ENCODE data around the gene PNPLA1. TPM values are rescaled to one million over a fixed set of nuclear protein-coding genes. Genes with fewer than 3 reads are reported as not detected.

PNPLA1 gene
- total and polyA plus RNA-seq, 8 donors, result 0.38 to 2.2 (median 0.60) TPM; not detected in 4

DNA sequence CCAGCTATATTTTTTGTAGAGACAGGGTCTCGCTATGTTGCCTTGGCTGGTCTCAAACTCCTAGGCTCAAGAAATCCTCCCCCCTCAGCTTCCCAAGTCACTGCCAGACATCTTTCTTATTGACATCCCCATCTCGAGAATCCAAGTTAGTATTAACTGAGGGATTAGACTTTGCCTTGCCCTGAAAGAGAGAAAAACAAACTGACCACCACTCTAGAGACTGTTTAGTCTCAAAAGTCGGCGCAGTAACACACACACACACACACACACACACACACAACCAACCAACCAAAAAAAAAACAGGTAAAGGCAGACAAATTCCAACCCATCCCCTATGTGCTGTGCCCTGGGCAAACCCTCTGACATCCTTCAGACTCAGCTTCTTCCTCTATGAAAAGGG lies 27.2 kb upstream of the PNPLA1 start:
- peaks cover 0 to 12% (median 5%) of the 10 kb centered on the region in 4 donors for H3K4me1 ChIP-seq
- TF ChIP-seq EP300 (IDR thresholded peaks at IDR 0.05), result no peak
- TF ChIP-seq POLR2A (IDR thresholded peaks at IDR 0.05), result no peak
- TF ChIP-seq, protein P1, sequence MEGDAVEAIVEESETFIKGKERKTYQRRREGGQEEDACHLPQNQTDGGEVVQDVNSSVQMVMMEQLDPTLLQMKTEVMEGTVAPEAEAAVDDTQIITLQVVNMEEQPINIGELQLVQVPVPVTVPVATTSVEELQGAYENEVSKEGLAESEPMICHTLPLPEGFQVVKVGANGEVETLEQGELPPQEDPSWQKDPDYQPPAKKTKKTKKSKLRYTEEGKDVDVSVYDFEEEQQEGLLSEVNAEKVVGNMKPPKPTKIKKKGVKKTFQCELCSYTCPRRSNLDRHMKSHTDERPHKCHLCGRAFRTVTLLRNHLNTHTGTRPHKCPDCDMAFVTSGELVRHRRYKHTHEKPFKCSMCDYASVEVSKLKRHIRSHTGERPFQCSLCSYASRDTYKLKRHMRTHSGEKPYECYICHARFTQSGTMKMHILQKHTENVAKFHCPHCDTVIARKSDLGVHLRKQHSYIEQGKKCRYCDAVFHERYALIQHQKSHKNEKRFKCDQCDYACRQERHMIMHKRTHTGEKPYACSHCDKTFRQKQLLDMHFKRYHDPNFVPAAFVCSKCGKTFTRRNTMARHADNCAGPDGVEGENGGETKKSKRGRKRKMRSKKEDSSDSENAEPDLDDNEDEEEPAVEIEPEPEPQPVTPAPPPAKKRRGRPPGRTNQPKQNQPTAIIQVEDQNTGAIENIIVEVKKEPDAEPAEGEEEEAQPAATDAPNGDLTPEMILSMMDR (IDR thresholded peaks at IDR 0.05), result no peak
- no peak for TF ChIP-seq POLR2AphosphoS5 (IDR thresholded peaks at IDR 0.05)
- DNase-seq, result no peak
- H3K27me3 ChIP-seq, result no peaks in the 10 kb centered on the region
- no peak overlapping the region for H3K4me3 ChIP-seq
- intact Hi-C loops (cut with DNase I; ENCODE audit: low total_unique reads), result no loop called here
- H3K27ac ChIP-seq, result no peak overlapping the region
- 57 to 77% (median 72%) methylated on average over 4 of the region's 4 CpGs for WGBS, 5 donors
- H3K36me3 ChIP-seq, result no peaks in the 10 kb centered on the region
- H3K9me3 ChIP-seq, result no peaks in the 10 kb centered on the region

DNA sequence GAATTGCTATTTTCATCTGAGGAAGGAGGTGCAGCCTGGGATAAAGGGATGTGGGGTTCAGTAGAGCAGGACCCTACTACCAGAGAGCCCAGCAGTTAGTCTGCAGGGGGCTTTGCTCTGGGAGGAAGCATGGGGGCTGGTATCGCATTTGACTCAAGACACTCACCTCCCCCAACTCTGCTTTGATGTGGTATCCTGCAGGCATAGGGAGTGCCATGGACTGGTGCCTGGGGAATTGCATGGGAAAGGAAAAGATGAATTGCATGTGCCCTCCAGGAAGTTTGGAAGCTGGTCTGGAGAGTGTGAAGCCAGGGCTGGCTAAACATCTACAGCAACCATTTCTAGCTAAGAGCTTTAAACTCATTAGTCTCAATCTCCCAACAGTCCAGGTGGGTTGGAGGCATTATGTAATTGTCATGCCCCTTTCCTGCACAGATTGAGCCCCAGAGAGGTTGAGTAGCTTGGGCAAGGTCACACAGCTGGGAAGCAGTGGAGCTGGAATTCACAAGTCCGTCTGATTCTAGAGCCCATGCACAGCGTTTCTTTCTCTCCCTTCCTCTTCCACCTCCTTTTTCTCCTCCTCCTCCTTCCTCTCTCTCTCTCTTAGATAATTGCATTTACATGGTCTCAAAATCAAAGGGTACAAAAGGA lies 26.2 kb upstream of the PNPLA1 start:
- Histone ChIP-seq H3K27ac (no peak overlapping the region), H3K4me3 (no peak overlapping the region), H3K36me3 (no peaks in the 10 kb centered on the region), H3K9me3 (no peaks in the 10 kb centered on the region), H3K27me3 (no peaks in the 10 kb centered on the region), H3K4me1 (peaks cover 0 to 12% (median 5%) of the 10 kb centered on the region in 4 donors)
- DNase-seq, result no peak
- WGBS, 5 donors, result 77 to 93% (median 83%) methylated on average over 3 of the region's 3 CpGs
- TF ChIP-seq POLR2A (IDR thresholded peaks at IDR 0.05) (no peak), EP300 (IDR thresholded peaks at IDR 0.05) (no peak), POLR2AphosphoS5 (IDR thresholded peaks at IDR 0.05) (no peak)
- TF ChIP-seq, protein P1 (IDR thresholded peaks at IDR 0.05), result no peak
- intact Hi-C loops (cut with DNase I; ENCODE audit: low total_unique reads), result no loop called here

DNA sequence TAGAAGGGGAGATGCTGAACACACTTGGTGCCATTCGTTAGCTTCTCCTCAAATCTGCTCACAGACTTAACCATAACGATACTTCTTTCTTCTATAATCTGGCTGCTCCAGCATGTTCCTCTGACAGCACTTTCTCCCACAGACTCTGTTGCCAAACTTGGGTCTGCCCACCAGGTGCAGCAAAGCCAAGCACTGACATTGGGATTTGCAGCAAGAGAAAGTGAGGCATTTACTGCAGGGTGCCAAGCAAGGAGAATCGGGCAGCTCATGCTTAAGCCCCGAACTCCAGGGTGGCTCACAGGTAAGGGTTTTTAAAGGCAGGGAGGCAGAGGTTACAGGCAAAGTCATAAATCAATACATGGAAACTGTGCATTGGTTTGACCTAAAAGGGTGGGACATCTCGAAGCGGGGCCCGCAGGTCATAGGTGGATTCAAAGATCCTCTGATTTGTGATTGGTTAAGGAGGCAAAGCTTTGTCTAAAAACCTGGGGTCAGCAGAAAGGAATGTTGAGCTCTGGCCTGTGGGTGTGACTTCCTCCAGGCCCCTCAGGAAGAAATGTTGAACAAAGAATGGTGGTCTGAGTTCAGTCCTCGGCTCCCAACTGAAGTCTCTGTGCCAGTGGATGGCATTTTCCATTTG lies 25.1 kb upstream of the PNPLA1 start:
- H3K4me1 ChIP-seq, result peaks cover 0 to 12% (median 5%) of the 10 kb centered on the region in 4 donors
- H3K36me3 ChIP-seq, result no peaks in the 10 kb centered on the region
- TF ChIP-seq POLR2AphosphoS5 (IDR thresholded peaks at IDR 0.05) (no peak), POLR2A (IDR thresholded peaks at IDR 0.05) (no peak), EP300 (IDR thresholded peaks at IDR 0.05) (no peak)
- TF ChIP-seq, protein P1 (IDR thresholded peaks at IDR 0.05), result no peak
- intact Hi-C loops (cut with DNase I; ENCODE audit: low total_unique reads), result no loop called here
- H3K27me3 ChIP-seq, result no peaks in the 10 kb centered on the region
- no peak overlapping the region for H3K4me3 ChIP-seq
- DNase-seq, result no peak
- H3K9me3 ChIP-seq, result no peaks in the 10 kb centered on the region
- no peak overlapping the region for H3K27ac ChIP-seq
- WGBS, 5 donors, result 77 to 92% (median 81%) methylated on average over 8 of the region's 8 CpGs

DNA sequence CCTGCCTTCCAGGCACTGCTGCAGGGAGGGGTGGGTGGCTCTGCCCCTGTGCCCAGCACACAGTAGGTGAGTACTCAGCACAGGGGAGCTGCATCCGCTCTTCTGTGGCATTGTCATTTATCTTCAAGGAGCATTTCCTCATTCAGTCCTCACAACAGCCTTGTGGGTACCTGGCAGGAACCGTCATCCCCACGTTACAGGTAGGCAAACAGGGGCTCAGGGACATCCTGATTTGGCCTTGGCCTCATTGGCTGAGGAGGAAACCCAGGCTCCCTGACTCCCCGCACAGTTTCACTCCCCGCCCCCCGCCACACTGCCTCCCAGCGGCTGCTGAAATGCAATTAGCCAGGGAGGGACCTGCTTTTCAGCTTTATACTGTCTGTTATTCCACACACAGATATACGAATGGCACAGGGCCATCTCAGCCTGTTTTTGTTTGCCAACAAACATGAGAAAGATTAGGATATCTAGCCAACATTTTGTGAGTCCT lies 24.2 kb upstream of the PNPLA1 start:
- no peaks in the 10 kb centered on the region for H3K9me3 ChIP-seq
- TF ChIP-seq EP300 (IDR thresholded peaks at IDR 0.05) (no peak), POLR2A (IDR thresholded peaks at IDR 0.05) (no peak), POLR2AphosphoS5 (IDR thresholded peaks at IDR 0.05) (no peak)
- TF ChIP-seq, protein P1 (IDR thresholded peaks at IDR 0.05), result no peak
- no peaks in the 10 kb centered on the region for H3K27me3 ChIP-seq
- H3K36me3 ChIP-seq, result no peaks in the 10 kb centered on the region
- DNase-seq, result peak; percentile 45 to 57
- H3K27ac ChIP-seq, result no peak overlapping the region
- WGBS, 5 donors, result 33 to 57% (median 41%) methylated on average over 7 to 8 of the region's 8 CpGs
- intact Hi-C loops (cut with DNase I; ENCODE audit: low total_unique reads), result no loop called here
- no peak overlapping the region for H3K4me3 ChIP-seq
- H3K4me1 ChIP-seq, result peaks cover 0 to 12% (median 5%) of the 10 kb centered on the region in 4 donors

All from stomach (tissue), 9 donors.